NCI-H2227 (cell line): ENCODE results near the gene QPRT.
"Not testable (repeated sequence)": the region's sequence is repeated elsewhere in the genome, so short reads cannot be mapped to it uniquely, and the experiment has no call there.

Source experiments
- DNase-seq: peaks from one replicate; lab custom pipeline; 2025; ENCODE audit not compliant: unreplicated experiment; lab: John Stamatoyannopoulos, UW

The QPRT gene

DNA sequence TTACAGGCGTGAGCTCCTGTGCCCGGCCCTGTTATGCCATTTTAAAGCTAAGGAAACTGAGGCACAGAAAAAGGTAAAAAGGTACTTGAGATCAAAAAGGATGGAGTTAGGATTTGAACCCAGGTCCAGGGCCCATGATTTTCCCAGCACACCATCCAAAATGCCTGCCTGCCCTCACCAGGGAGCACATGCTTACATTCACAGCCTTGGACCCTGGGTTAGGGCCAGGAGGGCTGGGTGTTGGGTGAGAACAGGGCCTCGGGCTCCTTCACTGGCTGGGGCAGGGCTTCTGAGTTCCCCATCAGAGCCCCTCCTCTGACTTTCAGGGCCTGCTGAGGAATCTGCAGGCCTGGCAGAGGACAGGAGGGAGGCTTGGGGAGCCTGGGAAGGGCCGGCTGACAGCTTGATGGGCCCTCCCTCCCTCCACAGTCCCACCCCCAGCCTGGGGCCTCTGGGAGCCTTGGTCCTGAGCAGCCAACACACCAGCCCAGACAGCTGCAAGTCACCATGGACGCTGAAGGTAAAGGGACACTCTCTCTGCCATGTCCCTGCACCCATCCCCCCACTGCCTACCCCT is at the start of gene QPRT:
Gene QPRT (plus strand): TSS at position 490 of the 577 bp plus-strand sequence. CDS start 18 bp downstream, at position 508.
- DNase-seq, result peak; percentile 83

DNA sequence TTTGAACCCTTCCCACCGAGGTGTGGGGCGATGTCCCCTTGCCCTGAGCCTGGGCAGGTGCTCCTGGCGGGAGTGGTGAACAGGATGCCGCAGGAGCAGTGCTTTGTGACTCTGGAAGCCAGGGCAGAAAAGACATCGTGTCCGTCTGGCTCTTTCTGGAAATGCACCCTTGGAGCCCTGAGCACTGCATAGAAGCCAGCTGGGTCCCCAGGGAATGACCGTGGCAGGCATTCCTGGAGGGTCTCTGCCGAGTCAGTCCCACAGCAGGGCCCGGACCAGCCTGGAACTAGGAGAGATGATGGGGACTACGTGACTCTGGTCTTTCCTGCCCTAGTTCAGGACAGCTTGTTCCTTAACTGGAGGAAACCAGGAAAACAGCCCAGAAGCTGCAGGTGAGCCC is 49.7 kb upstream of the QPRT start:
- DNase-seq, result not testable (repeated sequence)

DNA sequence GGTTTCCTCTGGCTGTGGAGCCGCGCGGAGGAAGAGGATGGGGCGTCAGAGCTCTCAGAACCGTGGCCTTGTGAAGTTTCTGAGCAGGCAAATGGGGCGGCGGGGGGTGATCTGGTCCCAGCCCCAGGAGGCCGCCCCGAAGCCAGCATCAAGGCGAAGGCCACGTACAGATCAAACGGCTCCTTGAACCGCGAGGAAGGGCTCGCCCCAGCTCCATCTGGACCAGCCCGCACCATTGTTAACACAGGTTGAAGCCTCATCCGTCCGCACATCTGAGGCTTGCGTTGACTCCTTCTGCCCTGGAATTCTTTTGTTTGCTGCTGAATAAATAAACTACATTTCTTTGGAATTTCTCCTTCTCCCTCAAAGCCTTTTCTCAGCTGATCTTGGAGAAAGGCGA is 47.3 kb upstream of the QPRT start:
- not testable (repeated sequence) for DNase-seq

DNA sequence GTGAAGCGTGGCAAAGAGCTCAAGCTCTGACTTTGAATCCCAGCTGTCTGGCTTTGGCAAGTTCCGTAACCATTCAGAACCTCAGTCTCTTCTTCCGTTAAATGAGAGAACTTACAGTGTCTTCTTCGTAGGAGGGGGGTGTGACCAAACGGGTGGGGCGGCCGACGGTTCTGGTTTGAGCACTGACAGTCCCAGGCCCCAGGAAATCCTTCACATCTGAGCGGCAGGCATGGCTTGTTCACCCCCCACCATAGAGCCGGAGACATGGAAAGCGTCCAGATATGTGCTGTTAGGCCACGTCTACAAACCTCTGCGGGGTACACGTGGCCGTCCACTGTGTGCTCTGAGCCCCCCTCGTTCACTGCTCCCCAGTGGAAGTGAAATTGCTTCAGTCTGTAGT is 43.1 kb upstream of the QPRT start:
- DNase-seq, result not testable (repeated sequence)

DNA sequence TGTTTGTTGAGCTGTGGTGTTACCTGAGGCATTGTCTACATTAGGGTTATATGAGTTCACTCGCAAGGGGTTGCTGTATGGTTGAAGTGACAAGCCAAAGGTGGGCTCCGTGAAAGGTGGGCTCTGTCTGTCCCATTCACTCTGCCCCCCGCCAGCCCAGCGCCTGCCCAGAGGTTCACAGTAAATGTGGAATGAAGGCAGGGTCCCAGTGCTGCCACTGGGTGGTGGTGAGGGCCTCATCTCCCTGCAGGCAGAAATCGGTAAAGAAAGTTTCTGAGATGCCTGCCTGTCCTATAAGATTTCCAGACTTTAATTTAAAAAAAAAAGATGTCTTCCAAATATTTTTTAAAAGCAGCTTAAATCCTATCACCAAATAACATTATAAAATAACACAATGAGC is 42.6 kb upstream of the QPRT start:
- not testable (repeated sequence) for DNase-seq

DNA sequence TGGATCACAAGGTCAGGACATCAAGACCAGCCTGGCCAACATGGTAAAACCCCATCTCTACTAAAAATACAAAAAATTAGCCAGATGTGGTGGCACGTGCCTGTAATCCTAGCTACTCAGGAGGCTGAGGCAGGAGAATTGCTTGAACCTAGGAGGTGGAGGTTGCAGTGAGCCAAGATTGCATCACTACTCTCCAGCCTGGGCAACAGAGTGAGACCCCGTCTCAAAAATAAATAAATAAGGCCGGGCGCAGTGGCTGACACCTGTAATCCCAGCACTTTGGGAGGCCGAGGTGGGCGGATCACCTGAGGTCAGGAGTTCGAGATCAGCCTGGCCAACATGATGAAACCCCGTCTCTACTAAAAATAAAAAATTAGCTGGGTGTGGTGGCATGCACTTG is 40.2 kb upstream of the QPRT start:
- DNase-seq, result not testable (repeated sequence)

DNA sequence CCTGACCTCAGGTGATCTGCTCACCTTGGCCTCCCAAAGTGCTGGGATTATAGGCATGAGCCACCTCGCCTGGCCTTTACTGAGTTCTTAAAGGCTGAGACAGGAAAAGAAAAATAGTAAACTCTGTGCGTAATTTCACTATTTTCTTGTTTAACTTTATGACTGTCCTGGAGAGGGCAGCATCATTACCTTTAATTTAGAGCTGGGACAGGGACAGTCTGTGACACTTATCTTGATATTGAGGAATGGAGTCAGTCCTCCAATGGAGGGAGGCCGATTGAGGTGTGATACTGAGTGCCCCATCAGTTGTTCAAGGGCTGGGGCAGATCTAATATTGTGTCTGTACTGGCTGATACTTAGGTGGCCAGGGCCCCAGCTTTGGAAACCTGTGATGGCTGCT is 37.4 kb upstream of the QPRT start:
- no peak for DNase-seq

DNA sequence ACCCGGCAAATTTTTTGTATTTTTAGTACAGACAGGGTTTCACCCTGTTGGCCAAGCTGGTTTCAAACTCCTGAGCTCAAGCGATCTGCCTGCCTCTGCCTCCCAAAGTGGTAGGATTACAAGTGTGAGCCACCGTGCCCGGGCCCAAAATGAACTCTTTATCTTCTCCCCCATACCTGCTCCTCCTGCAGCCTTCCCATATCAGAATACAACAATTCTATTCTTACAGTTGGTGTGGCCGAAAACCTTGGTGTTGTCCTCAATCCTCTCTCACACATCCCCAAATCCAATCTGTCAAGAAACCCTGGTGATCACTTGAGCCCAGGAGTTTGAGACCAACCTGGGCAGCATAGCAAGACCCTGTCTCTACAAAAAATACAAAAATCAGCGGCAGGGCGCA is 35.4 kb upstream of the QPRT start:
- no peak for DNase-seq

DNA sequence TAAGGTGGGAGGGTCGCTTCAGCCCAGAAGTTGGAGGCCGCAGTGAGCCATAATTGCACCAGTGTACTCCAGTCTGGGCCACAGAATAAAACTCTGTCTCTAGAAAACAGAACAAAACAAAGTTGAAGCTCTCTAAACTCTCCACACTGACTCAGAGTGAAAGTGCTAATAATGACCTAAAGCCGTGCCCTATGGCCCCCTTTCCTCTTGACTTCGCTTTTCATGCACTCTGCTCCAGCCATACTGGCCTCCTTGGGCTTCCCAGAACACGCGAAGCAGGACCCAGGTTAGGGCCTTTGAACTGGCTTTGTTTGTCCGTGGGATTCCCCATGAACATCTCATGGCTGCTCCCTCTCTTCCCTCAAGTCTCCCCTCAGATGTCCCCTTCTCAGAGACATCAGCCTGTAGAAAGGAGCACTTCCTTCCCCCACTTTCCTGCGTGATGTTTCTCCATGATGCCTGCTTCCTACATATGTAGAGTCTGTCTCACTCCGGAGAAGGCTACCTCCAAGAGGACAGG is 34.6 kb upstream of the QPRT start:
- no peak for DNase-seq

DNA sequence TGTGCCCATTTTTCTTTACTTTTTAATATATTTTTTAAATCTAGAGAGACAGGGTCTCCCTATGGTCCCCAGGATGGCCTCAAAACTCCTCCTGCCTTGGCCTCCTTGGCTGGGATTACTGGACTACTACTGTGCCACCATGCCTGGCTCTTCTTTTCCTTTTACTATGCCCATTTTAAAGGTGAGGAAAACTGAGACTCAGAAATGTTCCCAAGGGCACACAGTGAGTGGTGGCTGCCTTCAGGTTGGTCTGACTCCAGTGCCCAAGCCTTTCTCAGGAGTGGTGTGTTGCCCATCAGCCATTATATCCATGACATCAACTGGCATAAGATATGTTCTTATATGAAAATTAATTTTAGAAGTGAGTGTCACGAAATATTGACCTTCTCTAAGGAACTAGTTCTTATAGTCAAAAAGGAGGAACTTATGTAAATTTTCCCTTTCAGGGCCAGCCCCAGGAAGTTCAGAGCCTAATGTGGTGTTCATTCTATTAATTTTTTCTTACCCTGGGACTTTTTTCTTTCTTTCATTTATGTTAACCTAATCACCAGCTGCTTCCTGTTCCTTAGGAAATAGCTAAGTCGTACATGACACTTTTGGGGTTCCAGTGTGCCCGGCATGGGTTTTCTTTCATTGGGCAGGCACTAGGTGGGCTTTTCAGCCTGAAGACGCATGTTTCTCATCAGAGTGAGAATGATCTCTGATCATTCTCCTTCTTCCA is 33.8 kb upstream of the QPRT start:
- no peak for DNase-seq

DNA sequence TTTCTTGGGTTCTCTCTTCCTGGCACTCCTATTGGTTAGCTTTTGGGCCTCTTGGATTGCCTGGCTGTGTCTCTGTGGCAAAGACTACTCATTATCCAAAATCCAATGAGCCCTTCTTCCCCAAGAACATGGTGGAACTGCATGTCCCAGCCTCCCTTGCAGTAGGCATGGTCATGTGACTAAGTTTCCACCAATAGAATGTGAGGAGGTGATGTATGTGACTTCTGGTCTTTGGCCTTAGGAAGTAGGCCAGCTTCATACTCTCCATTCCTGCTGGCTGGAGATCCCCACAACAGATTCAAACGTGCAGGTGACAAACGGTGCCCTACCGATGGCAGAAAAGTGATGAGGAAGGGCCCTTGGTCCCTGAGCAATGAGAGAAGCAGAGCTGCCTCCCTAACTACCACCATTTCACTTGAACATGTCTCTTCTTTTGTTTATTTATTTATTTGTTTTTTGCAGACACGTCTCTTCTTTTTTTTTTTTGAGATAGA is 33.2 kb upstream of the QPRT start:
- peak; percentile 42 for DNase-seq

DNA sequence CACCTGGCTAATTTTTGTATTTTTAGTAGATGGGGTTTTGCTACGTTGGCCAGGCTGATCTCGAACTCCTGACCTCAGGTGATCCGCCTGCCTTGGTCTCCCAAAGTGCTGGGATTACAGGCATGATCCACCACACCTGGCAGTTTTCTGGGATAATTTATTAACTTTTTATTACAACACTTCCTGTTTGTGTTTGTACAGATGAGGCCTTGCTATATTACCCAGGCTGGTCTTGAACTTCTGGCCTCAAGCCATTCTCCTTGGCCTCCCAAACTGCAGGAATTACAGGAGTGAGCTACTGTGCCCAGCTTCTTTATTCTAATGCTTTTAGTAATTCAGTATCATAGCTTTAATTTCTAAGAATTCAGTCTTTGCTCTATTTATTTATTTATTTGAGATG is 32.0 kb upstream of the QPRT start:
- no peak for DNase-seq

DNA sequence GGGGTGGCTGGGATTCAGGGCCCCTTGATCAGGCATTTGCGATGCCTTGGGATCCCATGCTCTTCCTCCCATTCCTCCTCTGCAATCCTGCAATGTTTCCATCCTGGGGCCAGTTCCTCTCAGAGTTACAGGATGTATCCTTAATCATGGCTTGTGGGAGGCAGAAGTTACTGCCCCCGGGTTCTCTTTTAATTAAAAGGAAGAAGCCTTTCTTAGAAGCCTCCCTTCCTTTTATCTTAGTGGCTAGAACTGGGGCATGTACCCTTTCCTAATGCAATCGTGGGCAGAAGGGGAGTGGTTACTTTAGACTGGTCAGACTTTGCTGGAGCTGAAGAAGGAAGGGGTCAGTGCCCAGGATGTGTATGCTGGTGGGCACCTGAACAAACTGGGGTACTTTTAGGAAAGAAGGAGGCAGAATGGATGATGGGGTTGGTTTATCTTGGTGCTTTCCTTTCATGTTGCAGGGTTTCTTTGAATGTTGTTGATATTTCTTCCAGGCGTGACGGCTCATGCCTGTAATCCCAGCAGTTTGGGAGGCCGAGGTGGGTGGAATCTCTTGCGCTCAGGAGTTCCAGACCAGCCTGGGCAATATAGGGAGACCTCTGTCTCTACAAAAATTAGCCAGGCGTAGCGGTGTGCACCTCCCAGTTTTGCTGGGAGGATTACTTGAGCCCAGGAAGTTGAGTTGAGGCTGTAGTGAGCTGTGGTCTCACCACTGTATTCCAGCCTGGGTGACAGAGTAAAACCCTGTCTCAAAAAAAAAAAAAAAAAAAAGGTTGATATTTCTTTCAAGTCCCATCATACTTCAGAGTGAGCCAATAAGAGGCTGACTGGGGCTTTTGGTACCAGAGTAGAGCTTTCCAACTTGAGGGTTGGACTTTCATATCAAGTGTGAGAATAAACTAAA is 29.1 kb upstream of the QPRT start:
- no peak for DNase-seq

DNA sequence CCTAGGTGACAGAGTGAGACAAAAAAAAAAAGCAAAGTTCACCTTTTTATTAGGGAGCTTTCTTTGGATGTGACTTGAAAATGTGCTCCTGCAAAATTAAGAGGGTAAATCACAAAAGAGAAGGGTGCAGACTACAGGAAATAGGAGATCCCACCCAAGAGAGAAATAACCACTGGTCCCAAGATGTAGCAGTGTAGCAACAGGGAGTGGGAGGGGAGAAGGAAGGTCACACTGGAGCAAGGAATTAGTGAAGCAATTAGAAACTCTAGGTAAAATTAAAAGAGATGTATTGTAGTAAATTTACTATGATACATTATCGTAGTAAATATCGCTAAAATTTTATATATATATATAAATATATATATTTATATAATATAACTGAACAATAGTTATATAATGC is 28.2 kb upstream of the QPRT start:
- no peak for DNase-seq

DNA sequence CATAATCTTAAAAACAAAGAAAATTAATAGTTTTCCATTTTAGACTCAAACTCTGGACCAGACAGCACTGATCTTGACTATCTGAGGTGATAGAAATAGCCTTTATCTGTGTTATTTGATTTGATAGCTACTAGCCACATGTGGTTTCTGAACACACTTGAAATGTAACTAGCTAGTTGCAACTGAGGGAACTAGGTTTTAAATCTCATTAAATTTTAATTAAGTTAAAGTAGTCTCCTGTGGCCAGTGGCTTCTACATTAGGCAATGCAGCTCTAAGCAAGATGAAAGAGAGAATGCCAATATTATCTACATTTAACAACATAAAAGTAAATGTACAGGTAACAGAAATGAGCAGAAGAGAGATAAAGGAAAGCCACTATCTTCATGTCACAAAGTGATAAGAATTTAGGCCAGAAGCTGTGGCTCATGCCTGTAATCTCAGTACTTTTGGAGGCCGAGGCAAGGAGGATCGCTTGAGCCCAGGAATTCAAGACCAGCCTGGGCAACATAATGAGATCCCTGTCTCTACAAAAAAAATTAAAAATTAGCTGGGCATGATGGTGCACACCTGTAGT is 27.1 kb upstream of the QPRT start:
- no peak for DNase-seq

DNA sequence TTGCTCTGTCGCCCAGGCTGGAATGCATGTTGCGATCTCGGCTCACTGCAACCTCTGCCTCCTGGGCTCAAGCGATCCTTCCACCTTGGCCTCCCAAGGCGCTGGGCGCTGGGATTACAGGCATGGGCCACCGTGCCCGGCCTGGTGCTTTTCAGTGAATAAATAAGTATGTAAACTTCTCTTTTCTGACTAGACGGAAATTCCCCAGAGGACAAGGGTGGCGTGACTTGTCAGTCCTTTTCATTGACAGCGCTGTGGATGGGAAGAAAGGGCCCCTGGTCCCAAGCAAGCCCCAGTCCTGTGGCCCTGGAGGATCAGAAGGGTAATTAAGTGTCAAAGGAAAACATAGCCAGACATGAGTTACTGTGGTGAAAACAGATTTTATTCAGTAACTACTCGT is 25.5 kb upstream of the QPRT start:
- DNase-seq, result no peak

DNA sequence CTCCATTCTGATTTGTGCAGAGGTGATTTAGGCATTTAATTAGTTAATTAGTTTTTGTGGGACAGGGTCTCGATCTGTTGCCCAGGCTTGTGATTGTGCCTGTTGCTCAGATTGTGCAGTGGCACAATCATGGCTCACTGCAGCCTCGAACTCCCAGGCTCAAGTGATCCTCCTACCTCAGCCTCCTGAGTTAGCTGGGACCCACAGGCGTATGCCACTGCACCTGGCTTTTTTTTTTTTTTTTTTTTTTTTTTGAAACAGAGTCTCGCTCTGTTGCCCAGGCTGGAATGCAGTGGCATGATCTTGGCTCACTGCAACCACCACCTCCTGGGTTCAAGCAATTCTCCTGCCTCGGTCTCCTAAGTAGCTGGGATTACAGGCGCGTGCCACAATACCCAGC is 25.1 kb upstream of the QPRT start:
- not testable (repeated sequence) for DNase-seq

DNA sequence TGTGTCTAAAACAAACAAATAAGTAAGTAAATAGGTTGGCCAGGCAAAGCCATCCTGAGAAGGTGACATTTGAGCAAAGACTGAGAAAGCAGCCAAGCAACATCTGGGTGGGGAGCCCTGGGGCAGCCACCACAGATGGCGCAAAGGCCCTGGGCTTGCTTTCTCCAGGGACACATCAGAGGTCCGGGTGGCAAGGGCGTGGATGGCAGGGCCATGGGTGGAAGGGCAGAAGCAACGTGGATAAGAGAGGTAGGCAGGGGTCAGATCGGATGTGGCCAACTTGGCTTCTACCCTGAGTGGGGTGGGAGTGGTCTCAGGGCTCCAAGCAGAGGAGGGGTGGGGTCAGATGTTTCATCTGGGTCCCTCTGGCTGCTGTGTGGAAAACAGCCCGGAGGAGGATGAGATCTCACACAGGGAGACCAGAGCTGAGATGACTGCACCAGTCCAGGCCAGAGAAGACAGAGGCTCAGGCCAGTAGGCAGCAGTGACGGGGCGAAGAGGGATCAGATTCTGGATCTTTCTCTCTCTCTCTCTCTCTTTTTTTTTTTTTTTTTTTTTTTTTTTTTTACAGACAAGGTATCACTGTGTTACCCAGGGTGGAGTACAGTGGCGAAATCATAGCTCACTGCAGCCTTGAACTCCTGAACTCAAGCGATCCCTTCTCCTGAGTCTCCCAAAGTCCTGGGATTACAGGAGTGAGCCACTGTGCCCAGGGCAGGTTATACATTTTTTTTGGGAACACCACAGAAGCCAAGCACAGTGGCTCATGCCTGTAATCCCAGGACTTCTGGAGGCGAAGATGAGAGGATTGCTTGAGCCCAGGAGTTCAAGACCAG is 22.1 kb upstream of the QPRT start:
- DNase-seq, result no peak

DNA sequence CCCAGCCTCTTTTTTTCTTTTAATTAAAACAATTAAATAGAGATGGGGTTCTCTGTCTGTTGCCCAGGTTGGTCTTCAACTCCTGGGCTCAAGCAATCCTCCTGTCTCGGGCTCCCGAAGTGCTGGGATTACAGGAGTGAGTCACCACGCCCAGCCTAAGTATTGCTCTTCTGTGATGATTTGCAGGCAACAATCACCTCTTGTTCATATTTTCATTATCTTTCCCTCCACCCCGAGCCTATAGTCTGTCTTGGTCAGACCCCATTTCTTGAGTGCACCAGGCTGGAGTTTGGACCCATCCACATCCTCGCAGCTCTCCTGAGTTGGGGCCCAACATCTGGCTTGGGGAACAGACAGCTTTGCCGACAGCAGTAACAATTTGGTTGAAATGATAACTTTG is 20.3 kb upstream of the QPRT start:
- no peak for DNase-seq

DNA sequence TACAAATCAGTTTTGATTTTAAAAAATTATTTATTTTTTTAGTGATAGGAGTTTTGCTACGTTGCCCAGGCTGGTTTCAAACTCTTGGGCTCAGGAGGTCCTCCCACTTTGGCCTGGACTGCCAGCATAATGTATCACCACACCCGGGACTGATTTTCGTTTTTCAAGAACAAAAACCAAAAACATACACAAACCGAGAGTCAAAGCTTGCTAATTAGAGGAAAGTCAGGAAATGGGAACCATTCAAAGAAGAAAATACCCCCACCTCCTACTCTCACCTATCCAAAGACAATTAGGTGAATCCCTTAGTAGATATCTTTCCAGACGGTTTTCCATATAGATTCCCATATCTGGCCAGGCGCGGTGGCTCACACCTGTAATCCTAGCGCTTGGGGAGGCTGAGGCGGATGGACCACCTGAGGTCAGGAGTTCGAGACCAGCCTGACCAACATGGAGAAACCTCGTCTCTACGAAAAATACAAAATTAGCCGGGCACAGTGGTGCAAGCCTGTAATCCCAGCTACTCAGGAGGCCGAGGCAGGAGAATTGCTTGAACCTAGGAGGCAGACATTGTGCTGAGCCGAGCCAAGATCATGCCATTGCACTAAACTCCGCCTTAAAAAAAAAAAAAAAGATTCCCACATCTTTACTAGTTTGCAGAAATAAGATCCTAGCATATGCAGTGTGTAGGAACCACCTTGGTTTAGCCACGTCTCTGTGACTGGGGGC is 16.8 kb upstream of the QPRT start:
- no peak for DNase-seq
